Vagina (tissue), 2 donors: ENCODE results near the gene NCBP1. TPM values are rescaled to one million over a fixed set of nuclear protein-coding genes. Genes with fewer than 3 reads are reported as not detected.
"Not testable (repeated sequence)": the region's sequence is repeated elsewhere in the genome, so short reads cannot be mapped to it uniquely, and the experiment has no call there.

ENCODE experiments used
- DNase-seq, 2 donors: peaks; one replicate each; pipeline ENCODE4 v3.0.0-alpha.2; 2017; ENCODE audit errors: extremely low spot score in 2 of 2
- H3K27ac ChIP-seq: fragments of 200-600 bp; sonication (generic); one replicate; pipeline ENCODE4 v1.5.1; 2019
- H3K27me3 ChIP-seq: fragments of 200-600 bp; sonication (generic); one replicate; pipeline ENCODE4 v1.5.1; 2019
- H3K36me3 ChIP-seq, 2 donors: fragments of 200-600 bp; sonication (generic); one replicate each; pipeline ENCODE4 v1.5.1; 2017 to 2019
- H3K4me1 ChIP-seq: fragments of 200-600 bp; sonication (generic); one replicate; pipeline ENCODE4 v1.5.1; 2019
- H3K4me3 ChIP-seq, 2 donors: fragments of 200-600 bp; sonication (generic); 1 replicate in 1 of 2; 2 replicates in 1 of 2; pipeline ENCODE4 v1.5.1; 2016 to 2019
- H3K9me3 ChIP-seq: fragments of 200-600 bp; sonication (generic); one replicate; pipeline ENCODE4 v1.5.1; 2019
- CTCF ChIP-seq, 3 experiments: fragments of 450-650 bp in 2 of 3; fragments of 200-600 bp in 1 of 3; sonication (generic) in 1 of 3; IDR thresholded peaks; one replicate each; pipeline ENCODE4 v1.5.1; 2017 to 2019; ENCODE audit warnings: antibody characterized with exemption in 3 of 3, mild to moderate bottlenecking in 2 of 3, moderate library complexity in 2 of 3
- POLR2A ChIP-seq, 2 donors: fragments of 450-650 bp; IDR thresholded peaks; one replicate each; pipeline ENCODE4 v1.6.1; 2017; ENCODE audit warnings: antibody characterized with exemption in 2 of 2, mild to moderate bottlenecking in 2 of 2, moderate library complexity in 2 of 2
- POLR2AphosphoS5 ChIP-seq, 2 donors: sonication (generic); formaldehyde crosslinking; IDR thresholded peaks; one replicate each; pipeline ENCODE4 v1.9.0; 2017; ENCODE audit warnings: antibody characterized with exemption in 2 of 2, mild to moderate bottlenecking in 2 of 2, low read depth in 1 of 2; ENCODE audit not compliant: insufficient read depth in 1 of 2
- intact Hi-C: fragments of 100-400 bp; cut with DNase I; formaldehyde crosslinking; loops from one replicate; pipeline ENCODE4 v1.15.1; 2023
- total RNA-seq: library from RNA; depleted of rRNA; stranded (reverse); fragments of >200 nt; gene quantifications from one replicate; pipeline ENCODE4 v1.2.3, GENCODE V29; 2016

NCBP1 gene
- total RNA-seq, 1 donor from 2014 or later, result 23.3 TPM

- no peak for TF ChIP-seq POLR2A (IDR thresholded peaks at IDR 0.05)
- TF ChIP-seq POLR2AphosphoS5 (IDR thresholded peaks at IDR 0.05; ENCODE audit: insufficient read depth in 1 of 2, low read depth in 1 of 2), result no peak
- H3K9me3 ChIP-seq, result no peaks in the 10 kb centered on the region
- H3K4me1 ChIP-seq, result peaks cover 48% of the 10 kb centered on the region
- peaks cover 0 to 11% of the 10 kb centered on the region in 2 donors for H3K36me3 ChIP-seq
- DNase-seq, result no peak
- H3K27me3 ChIP-seq, result no peaks in the 10 kb centered on the region
- H3K4me3 ChIP-seq, result peak overlapping the region; percentile 93 to 99
- intact Hi-C loops, result no loop called here
- peak overlapping the region; percentile 90 for H3K27ac ChIP-seq
Observed at GRCh38 chr9:97695995-97696802, 62.6 kb downstream of the NCBP1 start.

- DNase-seq, result no peak
- H3K27ac ChIP-seq, result peak within 1 kb of the TSS; percentile 90
- peaks cover 0 to 6% of the 10 kb centered on the region in 2 donors for H3K36me3 ChIP-seq
- H3K4me1 ChIP-seq, result peaks cover 48% of the 10 kb centered on the region
- intact Hi-C loops, result no loop called here
- H3K4me3 ChIP-seq, result peak within 1 kb of the TSS; percentile 93 to 99
- no peaks in the 10 kb centered on the region for H3K9me3 ChIP-seq
- no peaks in the 10 kb centered on the region for H3K27me3 ChIP-seq
- peak; percentile 87 to 90 for TF ChIP-seq POLR2AphosphoS5 (IDR thresholded peaks at IDR 0.05; ENCODE audit: insufficient read depth in 1 of 2, low read depth in 1 of 2)
- TF ChIP-seq POLR2A (IDR thresholded peaks at IDR 0.05), result peak in 1 of 2 donors; percentile 87
- no peak for TF ChIP-seq CTCF (IDR thresholded peaks at IDR 0.05)
Observed at GRCh38 chr9:97696803-97697601, 63.4 kb downstream of the NCBP1 start, which contains the start of gene XPA. Gene XPA (minus strand): TSS chr9:97697340. CDS start chr9:97697292, 48 bp downstream.

- H3K4me3 ChIP-seq, result peak overlapping the region; percentile 93 to 99
- intact Hi-C loops, result no loop called here
Observed at GRCh38 chr9:97697837-97698236, 64.2 kb downstream of the NCBP1 start.

GRCh38 chr9:97698865-97699264 is 65.2 kb downstream of the NCBP1 start:
- no peak for DNase-seq
- H3K4me3 ChIP-seq, result no peak overlapping the region
- no peaks in the 10 kb centered on the region for H3K36me3 ChIP-seq
- no peaks in the 10 kb centered on the region for H3K27me3 ChIP-seq
- H3K4me1 ChIP-seq, result peaks cover 42% of the 10 kb centered on the region
- no peaks in the 10 kb centered on the region for H3K9me3 ChIP-seq
- H3K27ac ChIP-seq, result no peak overlapping the region
- intact Hi-C loops, result no loop called here
- TF ChIP-seq POLR2AphosphoS5 (IDR thresholded peaks at IDR 0.05; ENCODE audit: insufficient read depth in 1 of 2, low read depth in 1 of 2), result no peak
- no peak for TF ChIP-seq POLR2A (IDR thresholded peaks at IDR 0.05)
- no peak for TF ChIP-seq CTCF (IDR thresholded peaks at IDR 0.05)

More at GRCh38 chr9:97697837-97698236, 64.2 kb downstream of the NCBP1 start:
- peaks cover 0 to 5% of the 10 kb centered on the region in 2 donors for H3K36me3 ChIP-seq
- no peak for DNase-seq
- TF ChIP-seq CTCF (IDR thresholded peaks at IDR 0.05) (no peak), POLR2AphosphoS5 (IDR thresholded peaks at IDR 0.05; ENCODE audit: insufficient read depth in 1 of 2, low read depth in 1 of 2) (no peak), POLR2A (IDR thresholded peaks at IDR 0.05) (no peak)
- no peaks in the 10 kb centered on the region for H3K27me3 ChIP-seq
- peaks cover 43% of the 10 kb centered on the region for H3K4me1 ChIP-seq
- no peaks in the 10 kb centered on the region for H3K9me3 ChIP-seq
- H3K27ac ChIP-seq, result peak overlapping the region; percentile 90

- intact Hi-C loops, H3K9me3 ChIP-seq, H3K27ac ChIP-seq, DNase-seq, H3K4me3 ChIP-seq, H3K27me3 ChIP-seq, H3K36me3 ChIP-seq: not testable (repeated sequence)
- peaks cover 41% of the 10 kb centered on the region for H3K4me1 ChIP-seq
Observed at GRCh38 chr9:97699281-97699680, 65.7 kb downstream of the NCBP1 start.

- DNase-seq, H3K27ac ChIP-seq, H3K9me3 ChIP-seq, intact Hi-C loops, H3K27me3 ChIP-seq, H3K4me3 ChIP-seq, H3K36me3 ChIP-seq: not testable (repeated sequence)
- H3K4me1 ChIP-seq, result peaks cover 36% of the 10 kb centered on the region
Observed at GRCh38 chr9:97699824-97700223, 66.2 kb downstream of the NCBP1 start.
